ENCODE results near the gene PLA2G4A.

Gene PLA2G4A

DNA sequence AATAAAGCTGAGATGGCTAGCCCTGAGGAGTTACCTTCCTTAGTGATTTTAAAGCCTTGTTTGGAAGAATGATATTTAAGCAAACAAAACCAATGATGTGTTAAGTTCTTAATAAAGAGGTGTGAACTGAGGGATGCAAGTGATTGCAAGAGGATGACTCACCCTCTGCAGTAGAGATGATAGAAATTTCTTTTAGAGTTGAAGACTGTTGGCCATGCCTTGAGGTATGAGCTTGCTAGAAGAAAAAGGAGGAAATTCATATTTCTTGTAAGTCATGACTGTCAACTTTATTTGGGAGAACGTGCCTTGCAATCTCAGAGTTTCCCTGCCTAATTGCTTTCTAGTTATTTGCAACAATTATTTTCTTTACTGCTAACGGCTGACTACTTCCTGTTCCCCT, 94.7 kb downstream of the PLA2G4A start:
- no peak for DNase-seq

DNA sequence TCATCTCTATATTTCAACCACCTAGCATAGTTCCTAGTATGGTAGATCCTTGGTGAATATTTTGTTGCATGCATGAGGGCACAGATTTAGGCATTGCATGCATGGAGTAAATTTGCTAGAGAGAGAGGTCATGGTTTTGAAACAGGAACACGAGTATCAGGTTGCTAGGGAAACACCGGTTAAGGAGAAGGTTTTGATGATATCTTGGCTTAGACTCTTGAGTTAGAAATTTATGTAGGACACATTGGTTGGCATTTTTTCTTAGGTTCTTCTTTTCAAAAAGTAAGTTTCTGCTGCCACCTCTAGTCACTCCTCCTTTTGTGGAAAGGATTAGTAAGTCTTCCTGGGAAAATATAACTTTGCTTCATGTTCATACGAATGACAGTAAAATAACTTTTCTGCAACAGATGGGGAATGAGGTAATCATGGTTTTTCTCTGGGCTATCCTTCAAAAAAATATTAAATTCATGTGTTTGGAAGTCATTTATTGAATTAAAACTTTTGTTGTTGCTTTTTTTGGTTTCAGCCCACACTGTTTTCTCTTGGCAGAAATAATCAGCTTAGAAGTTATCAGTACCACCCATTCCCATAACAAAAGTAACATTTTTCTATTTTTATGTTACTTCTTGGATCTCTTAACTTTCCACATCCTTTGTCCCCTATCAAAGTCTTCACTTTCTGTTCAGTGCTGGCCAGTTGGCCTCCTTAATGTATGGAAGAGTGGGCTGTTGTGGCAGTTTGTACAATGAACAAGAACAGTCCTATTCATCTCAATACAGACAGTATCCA, 97.3 kb downstream of the PLA2G4A start:
- no peak for DNase-seq

DNA sequence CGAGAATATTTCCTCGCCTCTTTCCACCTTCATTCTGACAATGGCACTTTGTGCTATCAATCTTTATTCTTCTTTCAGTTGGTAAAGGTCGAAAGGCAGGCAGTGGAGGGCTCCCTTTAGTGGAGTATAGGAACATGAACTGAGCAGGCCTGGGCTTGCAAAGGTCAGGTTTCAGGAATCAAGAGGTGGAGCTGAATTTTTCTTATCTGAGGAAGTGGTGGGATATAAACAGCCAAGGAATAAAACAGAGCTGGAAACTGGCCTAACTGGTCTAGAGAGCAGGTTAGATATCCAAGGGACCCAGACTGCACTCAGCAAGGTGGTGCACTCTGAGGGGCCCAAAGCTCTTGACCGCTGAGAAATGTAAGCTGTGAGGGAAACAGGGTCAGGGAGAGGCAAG, 99.1 kb downstream of the PLA2G4A start:
- no peak for DNase-seq

- no peak for DNase-seq
These were observed 101.5 kb downstream of the PLA2G4A start for GRCh38 chr1:186930238-186930637.

DNA sequence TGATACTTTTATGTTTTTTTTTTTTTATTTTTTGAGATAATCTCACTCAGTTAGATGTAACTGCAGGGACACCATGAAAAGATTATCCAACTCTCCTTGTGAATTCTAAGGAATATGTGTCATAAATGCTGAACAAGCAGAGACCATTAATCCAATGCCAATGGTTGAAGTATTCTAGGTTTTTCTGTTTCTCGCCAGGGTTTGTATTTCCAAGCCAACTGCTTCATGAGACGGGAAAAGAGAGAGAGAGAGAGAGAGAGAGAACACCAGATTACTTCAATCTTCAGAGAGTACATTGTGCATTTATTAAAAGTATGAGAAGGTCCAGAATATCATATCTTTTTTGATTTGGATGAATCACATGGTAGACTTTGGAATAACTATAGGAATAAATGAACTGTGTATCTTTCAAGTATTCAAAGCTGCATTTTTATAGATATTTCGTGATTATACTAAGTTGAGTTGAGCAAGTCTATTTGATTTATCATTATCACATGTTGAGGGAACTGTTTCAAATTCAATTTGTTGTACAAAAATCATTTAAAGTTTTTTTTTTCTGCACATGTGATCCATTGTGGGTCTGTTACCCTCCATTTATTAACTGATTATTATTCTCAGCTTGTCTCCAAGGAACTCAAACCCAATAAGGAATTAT, 108.4 kb downstream of the PLA2G4A start:
- no peak for DNase-seq

DNA sequence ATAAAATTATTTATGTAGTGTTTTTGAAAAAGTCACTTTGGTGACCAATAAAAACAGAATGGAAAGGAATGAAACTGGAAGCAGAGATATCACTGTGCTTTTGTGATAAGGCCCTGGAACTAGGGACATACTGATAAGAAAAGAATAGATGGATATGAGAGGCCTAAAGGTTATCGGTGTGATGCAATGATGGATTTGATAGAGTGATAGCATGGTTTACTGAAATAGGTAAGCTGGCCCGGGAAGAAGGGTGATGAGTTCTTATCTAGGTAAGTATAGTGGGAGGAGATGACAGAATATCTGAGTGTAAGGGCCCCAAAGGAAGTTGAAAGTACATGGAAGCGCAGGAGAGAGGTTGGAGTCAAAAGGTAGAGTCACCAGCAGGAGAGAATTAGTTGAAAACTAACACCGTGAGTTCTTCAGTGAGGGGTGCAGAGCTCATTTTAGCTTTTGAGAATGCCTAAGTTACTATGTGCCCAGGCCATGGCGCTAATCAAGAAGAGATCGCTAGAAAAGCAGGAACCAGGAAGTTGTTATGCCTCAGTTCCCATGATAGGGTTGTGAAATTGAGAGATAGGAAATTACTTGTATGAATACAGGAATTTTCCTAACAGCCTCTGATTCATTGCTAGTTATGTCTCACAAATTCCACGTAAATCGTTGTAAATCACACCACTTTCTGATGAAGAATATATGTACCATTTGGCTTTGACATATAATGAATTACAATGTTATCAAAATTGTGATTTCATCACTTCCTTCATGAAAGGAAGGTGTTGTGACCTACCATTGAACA, 115.3 kb downstream of the PLA2G4A start:
- DNase-seq = no peak

DNA sequence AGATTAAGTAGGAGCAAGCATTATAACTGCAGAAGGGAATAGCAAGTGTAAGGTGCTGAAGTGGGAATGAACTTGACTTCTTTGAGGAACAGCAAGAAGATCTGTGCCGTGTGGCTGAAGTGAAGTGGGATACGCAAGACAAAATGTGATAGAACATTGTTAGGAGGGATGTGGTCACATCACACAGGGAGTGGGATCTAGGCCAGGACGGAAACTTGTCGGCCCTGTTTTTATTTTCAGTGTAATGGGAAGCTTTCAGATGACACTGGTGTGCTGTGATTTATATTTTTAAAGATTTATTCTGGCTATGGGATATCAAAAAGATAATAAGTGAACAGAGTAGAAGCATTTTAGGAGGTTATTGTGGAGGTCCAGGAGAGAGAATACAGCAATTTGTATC, 116.4 kb downstream of the PLA2G4A start:
- no peak for DNase-seq

DNA sequence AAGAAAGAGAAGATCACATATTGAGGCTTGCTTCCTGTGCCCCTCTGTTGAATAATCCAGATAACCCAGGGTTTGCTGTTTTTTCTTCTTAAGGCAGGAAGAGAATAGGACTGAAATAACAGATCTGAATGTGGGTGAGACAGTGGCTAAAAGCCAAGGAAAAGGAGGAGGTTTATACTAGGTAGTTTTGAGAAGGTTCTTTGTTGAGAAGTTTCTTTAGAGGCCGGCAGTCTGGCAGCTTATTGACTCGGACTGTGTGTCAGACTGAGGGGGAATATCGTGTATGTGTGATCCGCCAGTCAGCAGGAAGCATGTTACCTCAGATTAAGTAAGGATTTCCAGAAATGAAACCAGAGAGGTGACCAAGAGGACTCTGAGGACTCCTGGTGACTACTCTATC, 119.8 kb downstream of the PLA2G4A start:
- DNase-seq = no peak

- no peak for DNase-seq
These were observed 120.4 kb downstream of the PLA2G4A start for GRCh38 chr1:186949173-186949572.

GRCh38 chr1:186950547-186950946, 121.8 kb downstream of the PLA2G4A start:
- no peak for DNase-seq

DNA sequence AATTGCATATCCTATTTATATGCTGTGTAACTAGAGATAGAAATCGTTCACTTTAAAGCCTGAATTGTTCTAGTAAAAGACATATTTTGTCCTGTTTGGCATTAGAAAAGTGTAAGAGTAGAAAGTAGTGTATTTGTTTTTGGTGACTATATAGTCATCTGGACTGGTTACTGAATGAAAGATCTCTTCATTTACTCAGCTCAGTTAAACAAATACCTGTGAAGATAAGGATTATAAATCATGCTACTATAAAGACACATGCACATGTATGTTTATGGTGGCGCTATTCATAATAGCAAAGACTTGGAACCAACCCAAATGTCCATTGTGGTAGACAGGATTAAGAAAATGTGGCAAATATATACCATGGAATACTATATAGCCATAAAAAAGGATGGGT, 125.1 kb downstream of the PLA2G4A start:
- DNase-seq = no peak

DNA sequence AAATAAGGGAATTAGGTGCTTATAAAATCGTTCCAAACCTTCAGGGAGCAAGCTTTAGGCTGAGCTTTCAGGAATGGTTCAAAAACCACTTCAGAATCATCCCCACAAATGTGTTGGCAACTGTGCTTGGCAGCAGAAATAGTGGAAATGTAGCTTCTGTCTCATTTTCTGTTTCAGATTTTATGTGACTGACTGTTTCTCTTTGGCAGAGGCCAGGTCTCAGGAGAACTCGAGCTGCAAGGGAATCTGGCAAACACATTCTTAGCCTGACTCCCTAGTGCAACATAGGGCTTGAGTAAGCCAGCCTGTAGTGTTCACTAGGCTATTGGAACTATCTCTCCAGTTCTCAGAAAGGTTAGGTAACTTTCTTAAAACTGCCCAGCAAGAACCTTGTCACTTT, 128.6 kb downstream of the PLA2G4A start:
- DNase-seq = no peak

GRCh38 chr1:186958520-186958919, 129.8 kb downstream of the PLA2G4A start:
- no peak for DNase-seq

DNA sequence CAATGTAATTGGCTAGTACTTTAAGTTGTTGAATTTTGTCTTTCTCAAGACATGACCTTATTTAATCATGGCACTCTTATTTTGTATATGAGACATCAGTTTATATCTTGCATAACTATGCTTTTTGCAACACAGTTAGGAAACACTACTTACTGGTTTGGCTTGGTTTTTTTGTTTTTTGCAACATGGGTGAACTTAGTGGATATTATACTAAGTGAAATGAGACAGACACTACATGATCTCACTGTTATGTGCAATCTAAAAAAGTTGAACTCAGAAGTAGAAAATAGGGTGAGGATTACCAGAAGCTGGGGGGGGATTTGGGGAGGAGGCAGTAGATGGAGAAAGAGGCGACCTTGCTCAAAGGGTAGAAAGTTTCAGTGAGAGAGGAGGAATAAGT, 132.1 kb downstream of the PLA2G4A start:
- DNase-seq = no peak

DNA sequence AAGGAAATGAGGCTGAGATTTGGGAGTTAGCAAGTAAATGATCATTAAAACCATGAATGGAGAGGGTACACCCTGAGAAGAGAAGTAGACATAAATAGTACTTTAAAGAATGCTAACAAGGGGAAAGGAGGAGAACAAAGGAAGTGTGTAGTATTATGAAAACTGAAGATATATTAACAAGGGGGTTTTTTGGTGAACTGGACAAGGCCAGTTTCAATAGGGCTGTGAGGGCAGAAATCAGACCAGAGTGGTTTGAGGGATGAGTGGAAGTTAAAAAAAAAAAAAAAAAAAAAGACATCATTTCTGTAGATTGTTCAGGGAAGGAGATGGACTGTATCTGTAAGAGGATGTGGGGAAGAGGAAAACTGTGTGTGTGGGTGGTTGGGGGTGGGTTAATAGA, 137.1 kb downstream of the PLA2G4A start:
- DNase-seq = no peak

DNA sequence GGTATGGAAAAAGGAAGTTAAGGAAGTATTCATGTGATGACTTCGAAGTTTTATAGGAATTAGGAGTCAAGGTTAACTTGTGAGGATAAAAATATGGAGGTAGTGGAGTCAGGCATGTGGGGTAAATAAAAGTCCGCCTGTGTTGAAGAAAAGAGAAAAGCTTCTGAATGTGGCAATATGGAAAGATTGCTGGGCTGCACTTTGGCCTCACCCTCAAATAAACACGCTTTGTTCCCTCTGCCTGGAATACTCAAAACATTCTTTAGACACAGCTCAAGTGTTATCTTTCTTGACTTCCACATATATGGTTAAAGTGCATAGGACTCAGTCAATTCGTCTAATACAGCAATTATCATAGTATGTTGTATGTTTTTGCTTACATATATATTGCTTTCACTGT, 137.7 kb downstream of the PLA2G4A start:
- no peak for DNase-seq

GRCh38 chr1:186967656-186968394, 139.1 kb downstream of the PLA2G4A start:
- DNase-seq = no peak

- DNase-seq = no peak
These were observed 146.0 kb downstream of the PLA2G4A start for GRCh38 chr1:186974774-186975181.

GRCh38 chr1:186975220-186975619, 146.5 kb downstream of the PLA2G4A start:
- DNase-seq = no peak

GRCh38 chr1:186976700-186977099, 148.0 kb downstream of the PLA2G4A start:
- no peak for DNase-seq

- DNase-seq = no peak
These were observed 148.7 kb downstream of the PLA2G4A start for GRCh38 chr1:186977266-186977957.

Data from activated CD8-positive, alpha-beta memory T cell treated with anti-CD3 and anti-CD28 coated beads, Interleukin-2, amount 50 U/mL, for 4 hours (primary cell).